K562 (cell line): ENCODE data around the gene ECSIT. TPM values are rescaled to one million over a fixed set of nuclear protein-coding genes. Genes with fewer than 3 reads are reported as not detected.
A peak's percentile ranks its signal among the peaks of the same experiment; 100 is the strongest.

Source experiments
- CEBPB ChIP-seq: fragments of 450-650 bp; IDR thresholded peaks from 2 replicates; pipeline ENCODE4 v1.6.1; 2016; ENCODE audit warnings: missing genetic modification characterization, missing compliant biosample characterization
- CEBPG ChIP-seq, 3 experiments: fragments of 200-800 bp in 1 of 3; sonication (Bioruptor generic) in 1 of 3; sonication (generic) in 1 of 3; formaldehyde crosslinking in 1 of 3; IDR thresholded peaks in 2 of 3; conservative IDR thresholded peaks in 1 of 3; 2 replicates each; pipeline versions ENCODE4 v1.6.1 to v1.8.0; 2016 to 2022; ENCODE audit warnings: missing compliant biosample characterization in 2 of 3, missing genetic modification characterization in 2 of 3, mild to moderate bottlenecking in 1 of 3, missing genetic modification reagents in 1 of 3
- CREBBP ChIP-seq: IDR thresholded peaks from one replicate; pipeline ENCODE4 v1.6.1; 2012; ENCODE audit warnings: low read depth, mild to moderate bottlenecking, control low read depth, inconsistent platforms, low read length
- L3MBTL2 ChIP-seq: fragments of 450-650 bp; IDR thresholded peaks from 2 replicates; pipeline ENCODE4 v1.6.1; 2016; ENCODE audit warnings: mild to moderate bottlenecking, moderate library complexity
- NCOA4 ChIP-seq: fragments of 450-650 bp; IDR thresholded peaks from 2 replicates; pipeline ENCODE4 v1.6.1; 2018; ENCODE audit warnings: mild to moderate bottlenecking; ENCODE audit not compliant: partially characterized antibody
- NFE2L1 ChIP-seq: fragments of 450-650 bp; IDR thresholded peaks from 2 replicates; pipeline ENCODE4 v1.6.1; 2016; ENCODE audit warnings: missing genetic modification characterization, low read depth, mild to moderate bottlenecking, missing compliant biosample characterization, moderate library complexity, borderline replicate concordance
- NONO ChIP-seq, 2 experiments: fragments of 200-400 bp in 1 of 2; fragments of 450-650 bp in 1 of 2; formaldehyde crosslinking in 1 of 2; IDR thresholded peaks; 2 replicates each; pipeline ENCODE4 v1.6.1; 2017; ENCODE audit warnings: low read depth in 2 of 2, mild to moderate bottlenecking in 2 of 2, moderate library complexity in 2 of 2, low read length in 1 of 2
- NR2F6 ChIP-seq: fragments of 450-650 bp; formaldehyde crosslinking; IDR thresholded peaks from 2 replicates; pipeline ENCODE4 v1.4.0; 2020; ENCODE audit warnings: mild to moderate bottlenecking
- NRF1 ChIP-seq, 2 experiments: fragments of 450-650 bp; IDR thresholded peaks in 1 of 2; conservative IDR thresholded peaks in 1 of 2; 2 replicates each; pipeline ENCODE4 v1.6.1; 2014; ENCODE audit warnings: mild to moderate bottlenecking in 2 of 2
- RCOR1 ChIP-seq, 2 experiments: IDR thresholded peaks; 2 replicates each; pipeline ENCODE4 v1.6.1; 2012; ENCODE audit warnings: low read depth in 2 of 2, low read length in 2 of 2, borderline replicate concordance in 1 of 2, improper control_type of control experiment in 1 of 2
- TGIF2 ChIP-seq: sonication (generic); formaldehyde crosslinking; IDR thresholded peaks from 2 replicates; pipeline ENCODE4 v1.8.1; 2022; ENCODE audit warnings: mild to moderate bottlenecking, missing genetic modification reagents, moderate library complexity
- ZNF124 ChIP-seq: sonication (generic); formaldehyde crosslinking; IDR thresholded peaks from 2 replicates; pipeline ENCODE4 v1.8.1; 2022; ENCODE audit warnings: missing genetic modification reagents
- polyA plus RNA-seq, 8 experiments: library from polyadenylated mRNA; depleted of rRNA in 4 of 8; stranded (reverse) in 5 of 8; unstranded in 3 of 8; fragments of >200 nt; fragmentation: Nextera tagmentation in 2 of 8; fragmentation: Illumina TruSeq in 1 of 8; extraction: Ambion mirVana in 2 of 8; extraction: Trizol in 1 of 8; gene quantifications; 2 replicates each; pipeline versions ENCODE4 v1.2.1 to v1.2.3, GENCODE V29; 2011 to 2014; ENCODE audit warnings: inconsistent platforms in 1 of 8, missing spikeins in 1 of 8
- total RNA-seq, 7 experiments: library from RNA; depleted of rRNA in 6 of 7; stranded (reverse); fragments of >200 nt in 6 of 7; fragmentation: Illumina TruSeq in 2 of 7; extraction: Trizol in 2 of 7; gene quantifications; 2 replicates each; pipeline versions ENCODE4 v1.2.1 to v1.2.3, GENCODE V29; 2011 to 2021; ENCODE audit warnings: low replicate concordance in 1 of 7
- TF ChIP-seq, protein P1 (sequence below), 3 experiments: IDR thresholded peaks in 2 of 3; conservative IDR thresholded peaks in 1 of 3; 2 replicates each; pipeline ENCODE4 v1.5.1; 2011 to 2012; ENCODE audit warnings: low read length in 3 of 3, mild to moderate bottlenecking in 3 of 3, control low read depth in 2 of 3, improper control_type of control experiment in 1 of 3, inconsistent platforms in 1 of 3, low read depth in 1 of 3, mixed read lengths in 1 of 3, moderate library complexity in 1 of 3; ENCODE audit not compliant: insufficient read depth in 2 of 3
- TF ChIP-seq, protein P2 (sequence below): fragments of 450-650 bp; IDR thresholded peaks from 2 replicates; pipeline ENCODE4 v1.6.1; 2016; ENCODE audit warnings: antibody characterized with exemption
- TF ChIP-seq, protein P3 (sequence below): fragments of 450-650 bp; IDR thresholded peaks from 2 replicates; pipeline ENCODE4 v1.6.1; 2014; ENCODE audit warnings: low read depth, mild to moderate bottlenecking, moderate library complexity, borderline replicate concordance
- TF ChIP-seq, protein P4 (sequence below): sonication (generic); formaldehyde crosslinking; IDR thresholded peaks from 2 replicates; pipeline ENCODE4 v1.8.1; 2023; ENCODE audit warnings: mild to moderate bottlenecking, missing genetic modification reagents, moderate library complexity
- TF ChIP-seq, protein P5 (sequence below), 2 experiments: fragments of 450-650 bp; conservative IDR thresholded peaks; 2 replicates each; pipeline ENCODE4 v1.6.1; 2017; ENCODE audit warnings: mild to moderate bottlenecking in 2 of 2, moderate library complexity in 2 of 2

Gene ECSIT
- total and polyA plus RNA-seq, 9 of the 15 experiments (the other 6 are each of a cell fraction or from before 2014, with no cell fraction given) = 1.1 to 82.5 (median 43.9) TPM

DNA sequence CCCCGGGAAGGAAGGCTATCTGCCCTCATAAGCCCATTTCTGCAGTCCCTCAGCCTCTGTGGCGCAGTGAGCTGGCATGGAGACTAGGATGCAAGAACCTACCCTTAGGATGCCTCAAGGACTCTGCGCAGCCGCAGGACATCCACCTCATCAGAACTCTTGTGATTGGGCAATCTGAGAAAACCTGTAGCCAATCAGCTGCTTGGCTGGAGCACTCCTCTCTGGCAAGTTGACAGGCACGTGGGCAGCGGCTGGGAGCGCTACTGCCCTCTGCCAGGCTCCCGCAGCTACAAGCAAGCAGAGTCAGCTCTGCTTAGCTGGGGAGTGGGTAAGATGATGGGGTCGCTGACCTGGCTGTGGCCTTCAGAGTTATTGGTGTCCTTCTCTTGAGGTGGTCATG lies 1.5 kb upstream of the ECSIT start (continued):
- TF ChIP-seq, protein P1, sequence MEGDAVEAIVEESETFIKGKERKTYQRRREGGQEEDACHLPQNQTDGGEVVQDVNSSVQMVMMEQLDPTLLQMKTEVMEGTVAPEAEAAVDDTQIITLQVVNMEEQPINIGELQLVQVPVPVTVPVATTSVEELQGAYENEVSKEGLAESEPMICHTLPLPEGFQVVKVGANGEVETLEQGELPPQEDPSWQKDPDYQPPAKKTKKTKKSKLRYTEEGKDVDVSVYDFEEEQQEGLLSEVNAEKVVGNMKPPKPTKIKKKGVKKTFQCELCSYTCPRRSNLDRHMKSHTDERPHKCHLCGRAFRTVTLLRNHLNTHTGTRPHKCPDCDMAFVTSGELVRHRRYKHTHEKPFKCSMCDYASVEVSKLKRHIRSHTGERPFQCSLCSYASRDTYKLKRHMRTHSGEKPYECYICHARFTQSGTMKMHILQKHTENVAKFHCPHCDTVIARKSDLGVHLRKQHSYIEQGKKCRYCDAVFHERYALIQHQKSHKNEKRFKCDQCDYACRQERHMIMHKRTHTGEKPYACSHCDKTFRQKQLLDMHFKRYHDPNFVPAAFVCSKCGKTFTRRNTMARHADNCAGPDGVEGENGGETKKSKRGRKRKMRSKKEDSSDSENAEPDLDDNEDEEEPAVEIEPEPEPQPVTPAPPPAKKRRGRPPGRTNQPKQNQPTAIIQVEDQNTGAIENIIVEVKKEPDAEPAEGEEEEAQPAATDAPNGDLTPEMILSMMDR (IDR thresholded peaks at IDR 0.05 in 2 of 3, conservative IDR thresholded peaks at IDR 0.05 in 1 of 3; ENCODE audit: insufficient read depth in 2 of 3, low read depth in 1 of 3, low read length in 3 of 3) = peak in 2 of 3 experiments; percentile 45 to 49; a peak in 5 of 6 replicates
- TF ChIP-seq, protein P2, sequence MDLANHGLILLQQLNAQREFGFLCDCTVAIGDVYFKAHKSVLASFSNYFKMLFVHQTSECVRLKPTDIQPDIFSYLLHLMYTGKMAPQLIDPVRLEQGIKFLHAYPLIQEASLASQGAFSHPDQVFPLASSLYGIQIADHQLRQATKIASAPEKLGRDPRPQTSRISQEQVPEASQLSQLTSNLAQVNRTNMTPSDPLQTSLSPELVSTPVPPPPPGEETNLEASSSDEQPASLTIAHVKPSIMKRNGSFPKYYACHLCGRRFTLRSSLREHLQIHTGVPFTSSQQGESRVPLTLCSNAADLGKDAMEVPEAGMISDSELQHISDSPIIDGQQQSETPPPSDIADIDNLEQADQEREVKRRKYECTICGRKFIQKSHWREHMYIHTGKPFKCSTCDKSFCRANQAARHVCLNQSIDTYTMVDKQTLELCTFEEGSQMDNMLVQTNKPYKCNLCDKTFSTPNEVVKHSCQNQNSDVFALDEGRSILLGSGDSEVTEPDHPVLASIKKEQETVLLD = peak; percentile 76; the same call in 1 of the 2 replicates
- peak; percentile 91 to 92 for TF ChIP-seq NRF1 (conservative IDR thresholded peaks at IDR 0.05 in 1 of 2, IDR thresholded peaks at IDR 0.05 in 1 of 2)
- TF ChIP-seq, protein P3, sequence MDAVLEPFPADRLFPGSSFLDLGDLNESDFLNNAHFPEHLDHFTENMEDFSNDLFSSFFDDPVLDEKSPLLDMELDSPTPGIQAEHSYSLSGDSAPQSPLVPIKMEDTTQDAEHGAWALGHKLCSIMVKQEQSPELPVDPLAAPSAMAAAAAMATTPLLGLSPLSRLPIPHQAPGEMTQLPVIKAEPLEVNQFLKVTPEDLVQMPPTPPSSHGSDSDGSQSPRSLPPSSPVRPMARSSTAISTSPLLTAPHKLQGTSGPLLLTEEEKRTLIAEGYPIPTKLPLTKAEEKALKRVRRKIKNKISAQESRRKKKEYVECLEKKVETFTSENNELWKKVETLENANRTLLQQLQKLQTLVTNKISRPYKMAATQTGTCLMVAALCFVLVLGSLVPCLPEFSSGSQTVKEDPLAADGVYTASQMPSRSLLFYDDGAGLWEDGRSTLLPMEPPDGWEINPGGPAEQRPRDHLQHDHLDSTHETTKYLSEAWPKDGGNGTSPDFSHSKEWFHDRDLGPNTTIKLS = no peak
- peak in 1 of 2 experiments; percentile 84; a peak in 2 of 4 replicates for TF ChIP-seq RCOR1 (IDR thresholded peaks at IDR 0.05; ENCODE audit: borderline replicate concordance in 1 of 2, low read depth in 2 of 2, low read length in 2 of 2)
- TF ChIP-seq, protein P4, sequence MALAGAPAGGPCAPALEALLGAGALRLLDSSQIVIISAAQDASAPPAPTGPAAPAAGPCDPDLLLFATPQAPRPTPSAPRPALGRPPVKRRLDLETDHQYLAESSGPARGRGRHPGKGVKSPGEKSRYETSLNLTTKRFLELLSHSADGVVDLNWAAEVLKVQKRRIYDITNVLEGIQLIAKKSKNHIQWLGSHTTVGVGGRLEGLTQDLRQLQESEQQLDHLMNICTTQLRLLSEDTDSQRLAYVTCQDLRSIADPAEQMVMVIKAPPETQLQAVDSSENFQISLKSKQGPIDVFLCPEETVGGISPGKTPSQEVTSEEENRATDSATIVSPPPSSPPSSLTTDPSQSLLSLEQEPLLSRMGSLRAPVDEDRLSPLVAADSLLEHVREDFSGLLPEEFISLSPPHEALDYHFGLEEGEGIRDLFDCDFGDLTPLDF = no peak
- TF ChIP-seq TGIF2 = peak; percentile 43; the same call in 1 of the 2 replicates
- TF ChIP-seq NCOA4 = no peak
- TF ChIP-seq, protein P5, sequence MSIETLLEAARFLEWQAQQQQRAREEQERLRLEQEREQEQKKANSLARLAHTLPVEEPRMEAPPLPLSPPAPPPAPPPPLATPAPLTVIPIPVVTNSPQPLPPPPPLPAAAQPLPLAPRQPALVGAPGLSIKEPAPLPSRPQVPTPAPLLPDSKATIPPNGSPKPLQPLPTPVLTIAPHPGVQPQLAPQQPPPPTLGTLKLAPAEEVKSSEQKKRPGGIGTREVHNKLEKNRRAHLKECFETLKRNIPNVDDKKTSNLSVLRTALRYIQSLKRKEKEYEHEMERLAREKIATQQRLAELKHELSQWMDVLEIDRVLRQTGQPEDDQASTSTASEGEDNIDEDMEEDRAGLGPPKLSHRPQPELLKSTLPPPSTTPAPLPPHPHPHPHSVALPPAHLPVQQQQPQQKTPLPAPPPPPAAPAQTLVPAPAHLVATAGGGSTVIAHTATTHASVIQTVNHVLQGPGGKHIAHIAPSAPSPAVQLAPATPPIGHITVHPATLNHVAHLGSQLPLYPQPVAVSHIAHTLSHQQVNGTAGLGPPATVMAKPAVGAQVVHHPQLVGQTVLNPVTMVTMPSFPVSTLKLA (conservative IDR thresholded peaks at IDR 0.05) = peak; percentile 80 to 87
- no peak for TF ChIP-seq NONO (IDR thresholded peaks at IDR 0.05; ENCODE audit: low read depth in 2 of 2, low read length in 1 of 2)
- no peak for TF ChIP-seq NFE2L1
- no peak for TF ChIP-seq ZNF124
- no peak for TF ChIP-seq NR2F6
- peak; percentile 72 for TF ChIP-seq CEBPG (CRISPR knock-in tag; IDR thresholded peaks at IDR 0.05)
- peak; percentile 14 to 72; a peak in 2 of 4 replicates for TF ChIP-seq CEBPG (tag; conservative IDR thresholded peaks at IDR 0.05 in 1 of 2, IDR thresholded peaks at IDR 0.05 in 1 of 2)
- TF ChIP-seq L3MBTL2 = peak; percentile 79
- no peak for TF ChIP-seq CREBBP
- TF ChIP-seq CEBPB (tag) = peak; percentile 69
